Liver (tissue), 9 donors: ENCODE data around the gene NAT8. TPM values are rescaled to one million over a fixed set of nuclear protein-coding genes. Genes with fewer than 3 reads are reported as not detected.

Source experiments
- DNase-seq: peaks from one replicate; pipeline ENCODE4 v3.0.0-alpha.2; 2017; ENCODE audit warnings: low spot score
- H3K27ac ChIP-seq, 2 donors: one replicate each; pipeline ENCODE4 v1.7.0; 2013; ENCODE audit warnings: inconsistent platforms in 2 of 2, low read length in 2 of 2, control low read depth in 1 of 2, low read depth in 1 of 2, mild to moderate bottlenecking in 1 of 2
- H3K27me3 ChIP-seq, 4 donors: one replicate each; pipeline versions ENCODE4 v1.6.1 to v1.7.0; 2013; ENCODE audit warnings: low read length in 3 of 4, inconsistent platforms in 1 of 4, mild to moderate bottlenecking in 1 of 4, moderate library complexity in 1 of 4; ENCODE audit not compliant: control insufficient read depth in 4 of 4, insufficient read depth in 4 of 4
- H3K36me3 ChIP-seq, 4 donors: one replicate each; pipeline versions ENCODE4 v1.6.1 to v1.7.0; 2013; ENCODE audit warnings: low read length in 3 of 4, mild to moderate bottlenecking in 3 of 4, low read depth in 1 of 4, moderate library complexity in 1 of 4; ENCODE audit not compliant: control insufficient read depth in 4 of 4, insufficient read depth in 3 of 4
- H3K4me1 ChIP-seq, 4 donors: one replicate each; pipeline versions ENCODE4 v1.6.1 to v1.7.0; 2013; ENCODE audit warnings: low read length in 3 of 4, mild to moderate bottlenecking in 3 of 4, moderate library complexity in 1 of 4; ENCODE audit not compliant: control insufficient read depth in 4 of 4, insufficient read depth in 4 of 4
- H3K4me3 ChIP-seq, 3 donors: one replicate each; pipeline versions ENCODE4 v1.6.1 to v1.7.0; 2013; ENCODE audit warnings: low read length in 3 of 3, control low read depth in 1 of 3, low read depth in 1 of 3, mild to moderate bottlenecking in 1 of 3
- H3K9ac ChIP-seq, 2 donors: one replicate each; pipeline ENCODE4 v1.7.0; 2013; ENCODE audit warnings: low read length in 2 of 2, mild to moderate bottlenecking in 2 of 2, moderate library complexity in 2 of 2, control low read depth in 1 of 2, low read depth in 1 of 2
- H3K9me3 ChIP-seq, 4 donors: one replicate each; pipeline versions ENCODE4 v1.6.1 to v1.7.0; 2013; ENCODE audit warnings: low read length in 3 of 4; ENCODE audit not compliant: control insufficient read depth in 4 of 4
- EGR1 ChIP-seq, 2 donors: IDR thresholded peaks; 2 replicates each; pipeline ENCODE4 v1.6.1; 2016 to 2018; ENCODE audit warnings: antibody characterized with exemption in 2 of 2, low read depth in 2 of 2
- FOXA1 ChIP-seq: IDR thresholded peaks from 2 replicates; pipeline ENCODE4 v1.6.1; 2016; ENCODE audit warnings: antibody characterized with exemption
- FOXA2 ChIP-seq: IDR thresholded peaks from 2 replicates; pipeline ENCODE4 v1.6.1; 2016; ENCODE audit warnings: antibody characterized with exemption
- GABPA ChIP-seq, 2 donors: IDR thresholded peaks in 1 of 2; conservative IDR thresholded peaks in 1 of 2; 2 replicates each; pipeline ENCODE4 v1.6.1; 2016; ENCODE audit warnings: antibody characterized with exemption in 2 of 2, mild to moderate bottlenecking in 1 of 2, moderate library complexity in 1 of 2
- HNF4A ChIP-seq, 2 donors: conservative IDR thresholded peaks; 2 replicates each; pipeline ENCODE4 v1.6.1; 2016; ENCODE audit warnings: antibody characterized with exemption in 2 of 2, mild to moderate bottlenecking in 2 of 2
- HNF4G ChIP-seq: IDR thresholded peaks from 2 replicates; pipeline ENCODE4 v1.6.1; 2016; ENCODE audit warnings: antibody characterized with exemption
- JUND ChIP-seq, 2 donors: IDR thresholded peaks; 2 replicates each; pipeline ENCODE4 v1.6.1; 2016; ENCODE audit warnings: antibody characterized with exemption in 2 of 2
- RAD21 ChIP-seq, 2 donors: IDR thresholded peaks; 2 replicates each; pipeline ENCODE4 v1.6.1; 2016; ENCODE audit warnings: antibody characterized with exemption in 2 of 2, mild to moderate bottlenecking in 2 of 2
- RXRA ChIP-seq, 2 donors: IDR thresholded peaks; 2 replicates each; pipeline ENCODE4 v1.6.1; 2017 to 2018; ENCODE audit warnings: antibody characterized with exemption in 2 of 2, mild to moderate bottlenecking in 1 of 2
- SP1 ChIP-seq: IDR thresholded peaks from 2 replicates; pipeline ENCODE4 v1.6.1; 2018; ENCODE audit warnings: antibody characterized with exemption, mild to moderate bottlenecking
- TAF1 ChIP-seq: conservative IDR thresholded peaks from 2 replicates; pipeline ENCODE4 v1.6.1; 2016; ENCODE audit warnings: antibody characterized with exemption, mild to moderate bottlenecking
- YY1 ChIP-seq: IDR thresholded peaks from 2 replicates; pipeline ENCODE4 v1.6.1; 2016; ENCODE audit warnings: antibody characterized with exemption, mild to moderate bottlenecking
- WGBS: extraction: QIAGEN DNeasy Blood & Tissue Kit; methylation state at CpG from one replicate; pipeline ENCODE4 v1.1.7; 2013; 5-methylcytosine and 5-hydroxymethylcytosine counted together
- polyA plus RNA-seq, 2 donors: library from polyadenylated mRNA; stranded (reverse) in 1 of 2; unstranded in 1 of 2; fragments of 200-250 nt in 1 of 2; fragments of >200 nt in 1 of 2; fragmentation: Nextera tagmentation in 1 of 2; extraction: Ambion mirVana in 1 of 2; gene quantifications; one replicate each; pipeline versions ENCODE4 v1.2.1 to v1.2.3, GENCODE V29; 2013 to 2015
- total RNA-seq, 2 donors: library from RNA; depleted of rRNA; stranded (reverse); fragments of >200 nt; gene quantifications; one replicate each; pipeline ENCODE4 v1.2.3, GENCODE V29; 2014
- TF ChIP-seq, protein P1 (sequence below): IDR thresholded peaks from 2 replicates; pipeline ENCODE4 v1.6.1; 2016; ENCODE audit warnings: antibody characterized with exemption
- TF ChIP-seq, protein P2 (sequence below): IDR thresholded peaks from 2 replicates; pipeline ENCODE4 v1.6.1; 2016; ENCODE audit warnings: antibody characterized with exemption
- TF ChIP-seq, protein P3 (sequence below): IDR thresholded peaks from 2 replicates; pipeline ENCODE4 v1.6.1; 2016; ENCODE audit warnings: antibody characterized with exemption, mild to moderate bottlenecking
- TF ChIP-seq, protein P4 (sequence below): IDR thresholded peaks from 2 replicates; pipeline ENCODE4 v1.6.1; 2016; ENCODE audit warnings: antibody characterized with exemption
- TF ChIP-seq, protein P5 (sequence below): fragments of 150-350 bp; IDR thresholded peaks from 2 replicates; pipeline ENCODE4 v1.5.1; 2017; ENCODE audit warnings: improper control_type of control experiment, low read depth, low read length; ENCODE audit not compliant: missing input control
- donor health status: healthy.
- donor health status: healthy.
- donor health status: healthy.
- donor health status: healthy.
- donor health status: healthy.

The NAT8 gene
- total and polyA plus RNA-seq, 4 donors, result 8.3 to 67.5 (median 19.2) TPM

DNA sequence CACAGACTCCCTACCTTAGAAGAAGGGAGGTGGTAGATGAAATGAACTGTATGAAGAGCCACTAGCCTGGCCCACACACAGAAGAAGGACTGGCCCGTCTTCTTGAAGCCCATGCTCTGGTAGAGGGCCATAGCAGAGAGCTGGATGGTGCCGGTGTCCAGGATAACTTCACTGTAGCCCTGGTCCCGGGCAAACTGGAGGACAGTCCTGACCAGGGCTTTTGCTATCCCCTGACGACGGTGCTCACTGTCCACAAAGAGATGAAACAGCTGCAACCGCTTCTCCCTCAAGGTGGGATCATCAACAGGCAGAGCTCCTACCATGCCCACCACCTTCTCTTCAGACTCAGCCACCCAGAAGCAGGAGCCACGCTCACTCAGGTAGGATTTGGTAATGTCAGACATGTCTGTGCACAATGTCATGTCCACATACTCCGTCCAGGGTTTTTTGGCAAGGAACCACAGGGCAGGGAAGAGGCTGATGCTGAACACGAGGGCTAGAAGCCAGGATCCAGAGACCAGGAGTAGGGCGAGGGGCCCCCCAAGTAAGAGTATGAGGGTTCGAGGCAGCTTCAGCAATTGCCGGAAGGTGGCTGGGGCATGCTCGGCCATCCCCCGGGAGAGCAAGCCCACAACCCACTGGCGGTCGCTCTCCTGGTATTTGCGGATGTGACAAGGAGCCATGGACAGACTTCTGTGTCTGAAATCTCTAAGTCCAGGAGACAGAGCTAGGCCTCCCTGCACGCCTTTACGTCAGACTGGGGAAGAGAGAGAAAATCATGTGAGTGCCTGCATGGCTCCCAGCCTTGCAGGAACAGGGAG lies 1.1 kb downstream of the NAT8 start:
- WGBS, result 30% methylated on average over 19 of the region's 19 CpGs
- no peak for DNase-seq
- no peaks in the 10 kb centered on the region for H3K36me3 ChIP-seq
- no peaks in the 10 kb centered on the region for H3K9me3 ChIP-seq
- peak overlapping the region; percentile 63 to 92 for H3K9ac ChIP-seq
- peak overlapping the region; percentile 88 to 91 for H3K27ac ChIP-seq
- H3K4me3 ChIP-seq, result peak overlapping the region; percentile 16 to 74 (median 52)
- H3K4me1 ChIP-seq, result peaks cover 8 to 51% (median 35%) of the 10 kb centered on the region in 4 donors
- no peak for TF ChIP-seq YY1
- no peak for TF ChIP-seq JUND (IDR thresholded peaks at IDR 0.05)
- TF ChIP-seq, protein P1, sequence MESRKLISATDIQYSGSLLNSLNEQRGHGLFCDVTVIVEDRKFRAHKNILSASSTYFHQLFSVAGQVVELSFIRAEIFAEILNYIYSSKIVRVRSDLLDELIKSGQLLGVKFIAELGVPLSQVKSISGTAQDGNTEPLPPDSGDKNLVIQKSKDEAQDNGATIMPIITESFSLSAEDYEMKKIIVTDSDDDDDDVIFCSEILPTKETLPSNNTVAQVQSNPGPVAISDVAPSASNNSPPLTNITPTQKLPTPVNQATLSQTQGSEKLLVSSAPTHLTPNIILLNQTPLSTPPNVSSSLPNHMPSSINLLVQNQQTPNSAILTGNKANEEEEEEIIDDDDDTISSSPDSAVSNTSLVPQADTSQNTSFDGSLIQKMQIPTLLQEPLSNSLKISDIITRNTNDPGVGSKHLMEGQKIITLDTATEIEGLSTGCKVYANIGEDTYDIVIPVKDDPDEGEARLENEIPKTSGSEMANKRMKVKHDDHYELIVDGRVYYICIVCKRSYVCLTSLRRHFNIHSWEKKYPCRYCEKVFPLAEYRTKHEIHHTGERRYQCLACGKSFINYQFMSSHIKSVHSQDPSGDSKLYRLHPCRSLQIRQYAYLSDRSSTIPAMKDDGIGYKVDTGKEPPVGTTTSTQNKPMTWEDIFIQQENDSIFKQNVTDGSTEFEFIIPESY, result no peak
- TF ChIP-seq, protein P2, sequence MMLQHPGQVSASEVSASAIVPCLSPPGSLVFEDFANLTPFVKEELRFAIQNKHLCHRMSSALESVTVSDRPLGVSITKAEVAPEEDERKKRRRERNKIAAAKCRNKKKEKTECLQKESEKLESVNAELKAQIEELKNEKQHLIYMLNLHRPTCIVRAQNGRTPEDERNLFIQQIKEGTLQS, result no peak
- no peak for TF ChIP-seq FOXA1
- TF ChIP-seq RXRA (IDR thresholded peaks at IDR 0.05), result no peak
- TF ChIP-seq GABPA (IDR thresholded peaks at IDR 0.05 in 1 of 2, conservative IDR thresholded peaks at IDR 0.05 in 1 of 2), result no peak
- TF ChIP-seq, protein P3, sequence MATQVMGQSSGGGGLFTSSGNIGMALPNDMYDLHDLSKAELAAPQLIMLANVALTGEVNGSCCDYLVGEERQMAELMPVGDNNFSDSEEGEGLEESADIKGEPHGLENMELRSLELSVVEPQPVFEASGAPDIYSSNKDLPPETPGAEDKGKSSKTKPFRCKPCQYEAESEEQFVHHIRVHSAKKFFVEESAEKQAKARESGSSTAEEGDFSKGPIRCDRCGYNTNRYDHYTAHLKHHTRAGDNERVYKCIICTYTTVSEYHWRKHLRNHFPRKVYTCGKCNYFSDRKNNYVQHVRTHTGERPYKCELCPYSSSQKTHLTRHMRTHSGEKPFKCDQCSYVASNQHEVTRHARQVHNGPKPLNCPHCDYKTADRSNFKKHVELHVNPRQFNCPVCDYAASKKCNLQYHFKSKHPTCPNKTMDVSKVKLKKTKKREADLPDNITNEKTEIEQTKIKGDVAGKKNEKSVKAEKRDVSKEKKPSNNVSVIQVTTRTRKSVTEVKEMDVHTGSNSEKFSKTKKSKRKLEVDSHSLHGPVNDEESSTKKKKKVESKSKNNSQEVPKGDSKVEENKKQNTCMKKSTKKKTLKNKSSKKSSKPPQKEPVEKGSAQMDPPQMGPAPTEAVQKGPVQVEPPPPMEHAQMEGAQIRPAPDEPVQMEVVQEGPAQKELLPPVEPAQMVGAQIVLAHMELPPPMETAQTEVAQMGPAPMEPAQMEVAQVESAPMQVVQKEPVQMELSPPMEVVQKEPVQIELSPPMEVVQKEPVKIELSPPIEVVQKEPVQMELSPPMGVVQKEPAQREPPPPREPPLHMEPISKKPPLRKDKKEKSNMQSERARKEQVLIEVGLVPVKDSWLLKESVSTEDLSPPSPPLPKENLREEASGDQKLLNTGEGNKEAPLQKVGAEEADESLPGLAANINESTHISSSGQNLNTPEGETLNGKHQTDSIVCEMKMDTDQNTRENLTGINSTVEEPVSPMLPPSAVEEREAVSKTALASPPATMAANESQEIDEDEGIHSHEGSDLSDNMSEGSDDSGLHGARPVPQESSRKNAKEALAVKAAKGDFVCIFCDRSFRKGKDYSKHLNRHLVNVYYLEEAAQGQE, result no peak
- TF ChIP-seq, protein P4, sequence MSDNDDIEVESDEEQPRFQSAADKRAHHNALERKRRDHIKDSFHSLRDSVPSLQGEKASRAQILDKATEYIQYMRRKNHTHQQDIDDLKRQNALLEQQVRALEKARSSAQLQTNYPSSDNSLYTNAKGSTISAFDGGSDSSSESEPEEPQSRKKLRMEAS, result no peak
- TF ChIP-seq, protein P5, sequence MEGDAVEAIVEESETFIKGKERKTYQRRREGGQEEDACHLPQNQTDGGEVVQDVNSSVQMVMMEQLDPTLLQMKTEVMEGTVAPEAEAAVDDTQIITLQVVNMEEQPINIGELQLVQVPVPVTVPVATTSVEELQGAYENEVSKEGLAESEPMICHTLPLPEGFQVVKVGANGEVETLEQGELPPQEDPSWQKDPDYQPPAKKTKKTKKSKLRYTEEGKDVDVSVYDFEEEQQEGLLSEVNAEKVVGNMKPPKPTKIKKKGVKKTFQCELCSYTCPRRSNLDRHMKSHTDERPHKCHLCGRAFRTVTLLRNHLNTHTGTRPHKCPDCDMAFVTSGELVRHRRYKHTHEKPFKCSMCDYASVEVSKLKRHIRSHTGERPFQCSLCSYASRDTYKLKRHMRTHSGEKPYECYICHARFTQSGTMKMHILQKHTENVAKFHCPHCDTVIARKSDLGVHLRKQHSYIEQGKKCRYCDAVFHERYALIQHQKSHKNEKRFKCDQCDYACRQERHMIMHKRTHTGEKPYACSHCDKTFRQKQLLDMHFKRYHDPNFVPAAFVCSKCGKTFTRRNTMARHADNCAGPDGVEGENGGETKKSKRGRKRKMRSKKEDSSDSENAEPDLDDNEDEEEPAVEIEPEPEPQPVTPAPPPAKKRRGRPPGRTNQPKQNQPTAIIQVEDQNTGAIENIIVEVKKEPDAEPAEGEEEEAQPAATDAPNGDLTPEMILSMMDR, result no peak
- TF ChIP-seq RAD21 (IDR thresholded peaks at IDR 0.05), result no peak
- no peak for TF ChIP-seq HNF4G
- no peak for TF ChIP-seq SP1
- no peak for TF ChIP-seq TAF1
- TF ChIP-seq FOXA2, result no peak
- TF ChIP-seq HNF4A (conservative IDR thresholded peaks at IDR 0.05), result no peak
- no peak for TF ChIP-seq EGR1 (IDR thresholded peaks at IDR 0.05; ENCODE audit: low read depth in 2 of 2)
- H3K27me3 ChIP-seq, result no peaks in the 10 kb centered on the region
